Ovary (tissue), 9 donors: ENCODE data around the gene TACR2. TPM values are rescaled to one million over a fixed set of nuclear protein-coding genes. Genes with fewer than 3 reads are reported as not detected.

ENCODE experiments used
- DNase-seq, 5 donors: peaks; one replicate each; pipeline ENCODE4 v3.0.0-alpha.2; 2019 to 2020
- H3K27ac ChIP-seq, 2 donors: fragments of 200-600 bp; one replicate each; pipeline versions ENCODE4 v1.5.1 to v1.8.0; 2019 to 2022
- H3K27me3 ChIP-seq: fragments of 200-600 bp; one replicate; pipeline ENCODE4 v1.8.0; 2022
- H3K36me3 ChIP-seq: fragments of 200-600 bp; sonication (generic); one replicate; pipeline ENCODE4 v1.5.1; 2019
- H3K4me1 ChIP-seq: one replicate; pipeline ENCODE4 v1.8.1; 2013; ENCODE audit warnings: mild to moderate bottlenecking, moderate library complexity; ENCODE audit not compliant: insufficient read depth
- H3K4me3 ChIP-seq: fragments of 200-600 bp; sonication (generic); one replicate; pipeline ENCODE4 v1.5.1; 2017
- H3K9me3 ChIP-seq, 2 donors: fragments of 200-600 bp in 1 of 2; sonication (generic) in 1 of 2; one replicate each; pipeline versions ENCODE4 v1.5.1 to v1.8.1; 2013 to 2019; ENCODE audit warnings: mild to moderate bottlenecking in 1 of 2, moderate library complexity in 1 of 2
- EP300 ChIP-seq: sonication (generic); formaldehyde crosslinking; IDR thresholded peaks from one replicate; pipeline ENCODE4 v1.6.1; 2017; ENCODE audit warnings: antibody characterized with exemption
- POLR2A ChIP-seq: fragments of 450-650 bp; IDR thresholded peaks from one replicate; pipeline ENCODE4 v1.6.1; 2017; ENCODE audit warnings: antibody characterized with exemption, mild to moderate bottlenecking, moderate library complexity
- WGBS, 3 donors: extraction: QIAGEN DNeasy Blood & Tissue Kit in 1 of 3; methylation state at CpG; one replicate each; pipeline versions ENCODE4 v1.1.5 to v1.1.7; 2013 to 2017; 5-methylcytosine and 5-hydroxymethylcytosine counted together
- intact Hi-C, 4 donors: fragments of 100-400 bp; cut with DNase I; formaldehyde crosslinking; loops; one replicate each; pipeline versions ENCODE4 v1.11.0 to v1.15.1; 2022 to 2023
- polyA plus RNA-seq, 2 donors: library from polyadenylated mRNA; stranded (reverse); fragments of 200-250 nt in 1 of 2; fragments of 350-450 nt in 1 of 2; fragmentation: Illumina TruSeq in 1 of 2; extraction: RNeasy Lipid Tissue Mini Kit (QIAGEN cat#74804) in 1 of 2; gene quantifications; one replicate each; pipeline ENCODE4 v1.2.3, GENCODE V29; 2013 to 2014
- total RNA-seq, 7 donors: library from RNA; depleted of rRNA in 2 of 7; stranded (reverse); fragments of >200 nt in 2 of 7; fragmentation: NEBNext Ultra II Directional in 3 of 7; extraction: Animal tissue kit (Norgen Biotek cat#: 25700) in 3 of 7; gene quantifications; one replicate each; pipeline versions ENCODE4 v1.1.0 to v1.2.4, GENCODE V29; 2016 to 2023
- TF ChIP-seq, protein P1 (sequence below), 3 donors: fragments of 450-650 bp in 2 of 3; fragments of 200-600 bp in 1 of 3; IDR thresholded peaks; one replicate each; pipeline versions ENCODE4 v1.5.1 to v1.8.0; 2016 to 2022; ENCODE audit warnings: antibody characterized with exemption in 3 of 3, mild to moderate bottlenecking in 1 of 3
- donor health status: DM: no; HTN: no; CAD: no; lungs with moderate emphysema.
- donor health status: DM: no; HTN: no; CAD: no.
- donor health status: Bipolar disorder and iron deficiency.
- donor health status: DM: yes; HTN: yes; CAD: no.
- donor health status: DM: no; HTN: no; CAD: no.
- donor health status: DM: yes; HTN: yes; CAD: no.

Gene TACR2
- total and polyA plus RNA-seq, 9 donors, result 1.0 to 6.2 (median 2.2) TPM

DNA sequence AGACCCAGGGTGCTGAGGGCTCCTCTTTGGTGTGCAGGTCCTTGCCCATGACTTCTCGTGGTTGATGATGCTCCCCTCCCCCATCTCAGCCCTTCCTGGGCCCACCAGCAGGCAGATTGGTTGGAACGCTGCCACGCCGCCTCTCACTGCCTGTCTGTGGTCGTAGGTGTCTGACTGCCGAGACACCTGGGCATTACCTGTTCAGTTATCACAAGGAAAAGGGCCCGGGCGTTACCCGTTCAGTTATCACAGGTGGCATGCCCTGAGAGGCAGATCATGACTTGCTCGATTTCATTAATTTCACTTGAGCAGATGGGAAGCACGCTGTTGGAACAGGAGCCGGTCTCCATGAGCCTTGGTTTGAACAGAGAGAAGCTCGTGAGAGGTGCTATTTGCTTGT is 42.5 kb downstream of the TACR2 start:
- no peaks in the 10 kb centered on the region for H3K36me3 ChIP-seq
- TF ChIP-seq POLR2A (no peak), EP300 (no peak)
- TF ChIP-seq, protein P1, sequence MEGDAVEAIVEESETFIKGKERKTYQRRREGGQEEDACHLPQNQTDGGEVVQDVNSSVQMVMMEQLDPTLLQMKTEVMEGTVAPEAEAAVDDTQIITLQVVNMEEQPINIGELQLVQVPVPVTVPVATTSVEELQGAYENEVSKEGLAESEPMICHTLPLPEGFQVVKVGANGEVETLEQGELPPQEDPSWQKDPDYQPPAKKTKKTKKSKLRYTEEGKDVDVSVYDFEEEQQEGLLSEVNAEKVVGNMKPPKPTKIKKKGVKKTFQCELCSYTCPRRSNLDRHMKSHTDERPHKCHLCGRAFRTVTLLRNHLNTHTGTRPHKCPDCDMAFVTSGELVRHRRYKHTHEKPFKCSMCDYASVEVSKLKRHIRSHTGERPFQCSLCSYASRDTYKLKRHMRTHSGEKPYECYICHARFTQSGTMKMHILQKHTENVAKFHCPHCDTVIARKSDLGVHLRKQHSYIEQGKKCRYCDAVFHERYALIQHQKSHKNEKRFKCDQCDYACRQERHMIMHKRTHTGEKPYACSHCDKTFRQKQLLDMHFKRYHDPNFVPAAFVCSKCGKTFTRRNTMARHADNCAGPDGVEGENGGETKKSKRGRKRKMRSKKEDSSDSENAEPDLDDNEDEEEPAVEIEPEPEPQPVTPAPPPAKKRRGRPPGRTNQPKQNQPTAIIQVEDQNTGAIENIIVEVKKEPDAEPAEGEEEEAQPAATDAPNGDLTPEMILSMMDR (IDR thresholded peaks at IDR 0.05), result no peak
- intact Hi-C loops, result no loop called here
- no peaks in the 10 kb centered on the region for H3K9me3 ChIP-seq
- peak in 1 of 5 donors; percentile 45 for DNase-seq
- no peak overlapping the region for H3K4me3 ChIP-seq
- peaks cover 13% of the 10 kb centered on the region for H3K4me1 ChIP-seq
- WGBS, 3 donors, result 91 to 94% (median 93%) methylated on average over 13 of the region's 13 CpGs
- no peak overlapping the region for H3K27ac ChIP-seq
- H3K27me3 ChIP-seq, result no peaks in the 10 kb centered on the region

DNA sequence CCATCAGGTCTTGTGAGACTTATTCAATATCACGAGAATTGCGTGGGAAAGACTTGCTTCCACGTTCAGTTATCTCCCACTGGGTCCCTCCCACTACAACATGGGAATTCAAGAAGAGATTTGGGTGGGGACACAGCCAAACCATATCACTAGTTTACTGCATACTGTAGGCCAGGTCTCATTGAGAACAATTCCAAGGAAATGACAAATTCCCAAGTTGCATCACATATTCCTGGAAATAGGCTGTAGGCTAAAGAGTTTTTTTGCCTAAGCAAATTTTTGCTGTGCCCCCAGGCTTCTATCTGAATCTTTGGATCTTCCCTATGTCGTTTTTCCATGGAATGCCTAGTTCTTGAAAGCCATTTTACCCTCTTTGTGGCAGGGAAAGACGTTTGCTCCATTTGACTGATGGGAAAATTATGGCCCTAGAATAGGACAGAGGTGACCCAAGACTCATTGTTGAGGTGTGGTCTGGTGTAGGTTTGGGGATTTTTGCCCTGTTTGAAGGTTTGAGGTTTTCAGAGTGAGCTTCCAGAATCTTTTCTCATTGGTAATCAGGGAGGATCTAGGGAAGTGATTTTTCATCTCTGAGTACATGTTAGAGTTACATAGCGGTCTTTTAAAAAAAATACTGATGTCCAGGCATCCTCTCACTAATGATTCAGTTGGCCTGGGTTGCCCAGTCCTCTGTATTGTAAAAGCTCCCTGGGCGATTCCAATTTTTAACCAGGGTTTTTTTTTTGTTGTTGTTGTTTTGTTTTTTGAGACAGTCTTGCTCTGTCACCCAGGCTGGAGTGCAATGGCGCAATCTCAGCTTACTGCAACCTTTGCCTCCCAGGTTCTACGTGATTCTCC is 44.4 kb downstream of the TACR2 start:
- peaks cover 13% of the 10 kb centered on the region for H3K4me1 ChIP-seq
- intact Hi-C loops, result no loop called here
- no peak for DNase-seq
- 70 to 78% (median 72%) methylated on average over 9 of the region's 9 CpGs for WGBS, 3 donors
- H3K9me3 ChIP-seq, result no peaks in the 10 kb centered on the region
- no peak overlapping the region for H3K27ac ChIP-seq
- TF ChIP-seq EP300, result no peak
- TF ChIP-seq, protein P1 (IDR thresholded peaks at IDR 0.05), result no peak
- TF ChIP-seq POLR2A, result no peak
- no peaks in the 10 kb centered on the region for H3K27me3 ChIP-seq
- H3K4me3 ChIP-seq, result no peak overlapping the region
- no peaks in the 10 kb centered on the region for H3K36me3 ChIP-seq

DNA sequence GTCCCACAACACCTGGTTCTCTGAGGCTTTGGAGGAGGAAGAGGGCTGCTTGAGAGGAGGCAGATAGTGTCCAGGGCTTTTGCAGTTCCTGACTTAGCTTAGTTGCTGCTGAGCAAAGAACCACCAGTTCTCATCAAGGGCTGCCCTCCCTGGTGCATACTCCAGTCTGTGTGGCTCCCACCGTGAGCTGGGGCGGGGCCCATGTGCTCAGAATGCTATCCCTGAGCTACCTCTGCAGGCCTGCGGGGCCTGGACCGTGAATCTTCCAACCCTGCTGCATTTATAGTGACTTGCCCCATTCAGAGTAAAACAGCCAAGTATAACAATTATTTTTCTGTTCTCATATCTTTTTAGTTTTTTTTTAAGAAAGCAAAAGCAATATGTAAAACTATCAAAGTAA is 49.2 kb downstream of the TACR2 start:
- Histone ChIP-seq H3K4me1 (no peaks in the 10 kb centered on the region), H3K27me3 (no peaks in the 10 kb centered on the region), H3K4me3 (no peak overlapping the region), H3K27ac (no peak overlapping the region), H3K9me3 (no peaks in the 10 kb centered on the region), H3K36me3 (no peaks in the 10 kb centered on the region)
- DNase-seq, result no peak
- intact Hi-C loops, result loop anchor here in 1 of 4 donors (2.0 kb wide), 1 partner anchor 29 kb away; no protein-coding TSS in a partner anchor
- 53 to 66% (median 58%) methylated on average over 4 of the region's 4 CpGs for WGBS, 3 donors
- TF ChIP-seq POLR2A, result no peak
- TF ChIP-seq, protein P1 (IDR thresholded peaks at IDR 0.05), result no peak
- no peak for TF ChIP-seq EP300

DNA sequence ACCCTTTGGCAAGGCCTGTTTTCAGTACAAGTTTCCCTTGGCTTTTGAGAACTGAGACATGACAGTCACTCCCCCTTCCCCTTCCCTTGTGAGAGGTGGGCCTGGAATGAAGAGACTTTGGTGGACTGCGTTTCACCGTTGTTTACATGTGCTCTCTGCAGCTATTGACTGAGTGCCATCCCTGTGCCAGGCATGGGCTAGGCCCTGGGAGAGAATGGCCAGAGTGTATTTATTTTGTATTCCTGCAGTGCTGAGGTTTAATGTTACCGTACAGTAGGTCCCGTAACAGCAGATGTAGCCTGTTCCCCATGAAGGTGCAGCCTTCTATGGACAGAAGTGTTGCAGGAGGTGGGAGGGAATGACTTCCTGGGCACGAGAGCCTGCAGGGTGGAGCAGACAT is 50.0 kb downstream of the TACR2 start:
- Histone ChIP-seq H3K4me3 (no peak overlapping the region), H3K4me1 (no peaks in the 10 kb centered on the region), H3K36me3 (no peaks in the 10 kb centered on the region), H3K27me3 (no peaks in the 10 kb centered on the region), H3K9me3 (no peaks in the 10 kb centered on the region), H3K27ac (no peak overlapping the region)
- no peak for DNase-seq
- TF ChIP-seq, protein P1 (IDR thresholded peaks at IDR 0.05), result no peak
- TF ChIP-seq EP300, result no peak
- no peak for TF ChIP-seq POLR2A
- intact Hi-C loops, result loop anchor here in 1 of 4 donors (2.0 kb wide), 1 partner anchor 28 kb away; no protein-coding TSS in a partner anchor
- WGBS, 3 donors, result 95 to 96% (median 95%) methylated on average over 5 of the region's 5 CpGs
